Adrenal gland (tissue), 5 donors: Measurements from ENCODE around the gene GRIK1.

Experiments used
- CTCF ChIP-seq, 6 experiments: fragments of 450-650 bp in 4 of 6; fragments of 200-600 bp in 2 of 6; sonication (generic) in 1 of 6; IDR thresholded peaks; 1 replicate in 5 of 6; 2 replicates in 1 of 6; pipeline versions ENCODE4 v1.5.1 to v1.8.0; 2016 to 2021; ENCODE audit warnings: antibody characterized with exemption in 6 of 6, mild to moderate bottlenecking in 2 of 6, moderate library complexity in 1 of 6
- POLR2A ChIP-seq, 2 donors: fragments of 450-650 bp; IDR thresholded peaks; one replicate each; pipeline ENCODE4 v1.6.1; 2017; ENCODE audit warnings: antibody characterized with exemption in 2 of 2, mild to moderate bottlenecking in 2 of 2, moderate library complexity in 1 of 2
- donor health status: DM: no; HTN: no; CAD: no.

- TF ChIP-seq POLR2A (IDR thresholded peaks at IDR 0.05), result no peak
- TF ChIP-seq CTCF (IDR thresholded peaks at IDR 0.05), result no peak
Observed at GRCh38 chr21:29647353-29647781, 292.4 kb downstream of the GRIK1 start.
